ENCODE results near the gene BLTP2. TPM values are rescaled to one million over a fixed set of nuclear protein-coding genes. Genes with fewer than 3 reads are reported as not detected.
A peak's percentile ranks its signal among the peaks of the same experiment; 100 is the strongest.
"Not testable (repeated sequence)": the region's sequence is repeated elsewhere in the genome, so short reads cannot be mapped to it uniquely, and the experiment has no call there.

BLTP2 gene
- total RNA-seq, 2 donors from 2014 or later, result 136 to 153 TPM

DNA sequence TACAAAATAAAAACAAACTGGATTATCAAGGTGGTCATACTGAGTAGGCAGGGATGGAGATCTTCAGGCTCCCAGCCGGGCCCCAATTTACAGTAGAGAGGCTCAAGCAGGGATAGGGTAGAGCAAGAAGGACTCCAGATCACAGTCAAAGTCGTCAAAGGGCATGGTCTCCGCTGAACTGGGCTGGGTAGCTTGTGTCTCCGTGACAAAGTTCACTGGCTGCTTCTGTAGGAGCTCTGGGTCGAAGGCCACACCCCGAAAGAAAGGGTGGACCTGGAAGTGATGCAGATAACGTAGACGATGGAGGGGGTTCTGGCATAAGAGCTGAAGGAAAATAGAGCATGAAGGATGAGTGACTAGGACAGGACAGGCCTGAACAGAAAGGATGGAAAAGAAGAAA is 34.6 kb downstream of the BLTP2 start:
- Mint-ChIP-seq H3K27ac (peak overlapping the region; percentile 87), H3K4me1 (peaks cover 10% of the 10 kb centered on the region), H3K27me3 (no peaks in the 10 kb centered on the region), H3K4me3 (peak overlapping the region; percentile 71), H3K36me3 (ENCODE audit: low read depth) (peaks cover 12% of the 10 kb centered on the region)
- DNase-seq (no peak), ATAC-seq (no peak)
- no peaks in the 10 kb centered on the region for H3K9me3 ChIP-seq (ENCODE audit: control insufficient read depth, low read length, poor library complexity, severe bottlenecking)

DNA sequence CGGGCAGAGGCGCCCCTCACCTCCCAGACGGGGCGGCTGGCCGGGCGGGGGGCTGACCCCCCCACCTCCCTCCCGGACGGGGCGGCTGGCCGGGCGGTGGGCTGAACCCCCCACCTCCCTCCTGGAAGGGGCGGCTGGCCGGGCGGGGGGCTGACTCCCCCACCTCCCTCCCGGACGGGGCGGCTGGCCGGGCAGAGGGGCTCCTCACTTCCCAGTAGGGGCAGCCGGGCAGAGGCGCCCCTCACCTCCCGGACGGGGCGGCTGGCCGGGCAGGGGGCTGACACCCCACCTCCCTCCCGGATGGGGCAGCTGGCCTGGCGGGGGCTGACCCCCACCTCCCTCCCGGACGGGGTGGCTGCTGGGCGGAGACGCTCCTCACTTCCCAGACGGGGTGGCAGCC is 40.9 kb downstream of the BLTP2 start:
- H3K9me3 ChIP-seq (ENCODE audit: control insufficient read depth, low read length, poor library complexity, severe bottlenecking); DNase-seq; H3K4me3 Mint-ChIP-seq; H3K36me3 Mint-ChIP-seq (ENCODE audit: low read depth); ATAC-seq; H3K27ac Mint-ChIP-seq; H3K4me1 Mint-ChIP-seq; H3K27me3 Mint-ChIP-seq: not testable (repeated sequence)

DNA sequence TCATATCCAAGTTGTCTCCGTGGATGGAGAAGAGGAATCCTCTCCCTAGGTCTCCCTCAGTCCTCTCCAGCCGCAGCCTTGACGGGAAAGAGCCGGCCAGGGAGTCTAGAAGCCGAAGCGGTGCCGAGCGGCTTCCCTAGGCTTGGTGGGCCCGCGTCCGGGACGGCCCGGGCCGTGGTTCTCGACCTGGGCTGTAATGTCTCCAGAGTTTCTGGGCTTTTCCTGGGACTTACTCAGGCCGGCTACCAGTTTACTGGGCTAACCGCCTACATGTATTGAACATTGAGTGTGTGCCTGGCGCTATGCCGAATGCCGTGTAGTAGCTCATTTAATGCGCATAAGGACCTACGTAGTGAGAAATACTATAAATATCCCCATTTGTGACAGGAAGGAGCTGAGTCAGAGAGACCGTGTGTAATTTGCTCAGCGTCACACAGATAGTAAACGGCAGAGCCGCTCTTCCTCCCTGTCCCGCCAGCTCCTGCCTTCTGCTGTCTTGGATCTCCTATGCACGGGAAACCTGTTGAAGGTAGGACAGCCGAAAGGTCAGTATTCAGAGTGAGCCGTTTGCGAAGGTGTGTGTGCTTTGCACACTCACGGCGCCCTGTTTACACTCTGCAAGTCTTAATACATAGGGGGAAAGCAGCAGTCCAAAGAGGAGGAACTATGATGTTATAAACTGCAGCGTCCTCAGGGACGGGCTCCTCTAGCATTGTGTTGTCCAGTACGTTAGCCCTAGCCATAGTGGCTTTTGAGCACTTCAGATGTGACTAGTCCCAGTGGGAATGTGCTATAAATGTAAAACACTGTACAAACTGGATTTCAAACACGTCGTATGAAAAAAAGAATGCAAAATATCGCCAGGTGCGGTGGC is 45.4 kb downstream of the BLTP2 start:
- H3K9me3 ChIP-seq (ENCODE audit: control insufficient read depth, low read length, poor library complexity, severe bottlenecking), result no peaks in the 10 kb centered on the region
- Mint-ChIP-seq H3K36me3 (ENCODE audit: low read depth) (no peaks in the 10 kb centered on the region), H3K4me3 (peak overlapping the region; percentile 96), H3K4me1 (peaks cover 20% of the 10 kb centered on the region), H3K27me3 (no peaks in the 10 kb centered on the region), H3K27ac (peak overlapping the region; percentile 96)
- DNase-seq, result peak in 2 of 3 donors; percentile 39 to 49
- peak; percentile 68 for ATAC-seq

DNA sequence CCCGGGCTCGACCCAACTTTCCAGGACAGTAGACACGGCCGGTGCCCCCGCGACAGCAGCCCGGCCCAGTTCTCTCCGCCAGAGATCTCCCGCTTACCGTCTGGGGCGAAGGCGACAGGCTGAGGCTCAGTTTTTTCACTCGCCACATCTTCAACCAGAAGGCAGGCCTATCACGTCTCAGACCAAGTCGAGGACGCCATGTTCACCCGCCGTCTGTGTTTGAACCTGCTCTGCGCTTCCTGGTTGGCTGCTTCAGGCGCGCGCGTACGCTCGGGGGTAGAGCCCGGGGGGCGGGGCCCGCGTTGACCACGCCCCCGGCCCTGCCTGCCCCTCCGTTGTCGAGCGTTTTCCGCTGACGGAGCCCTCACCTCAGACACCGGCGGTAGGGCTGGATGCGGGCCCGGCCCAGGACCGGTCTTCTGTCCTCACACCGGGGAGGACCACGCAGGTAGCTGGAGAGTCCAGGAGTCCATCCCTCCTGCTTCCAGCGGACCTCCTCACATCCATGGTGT is 46.1 kb downstream of the BLTP2 start, which contains the start of gene SPAG5:
SPAG5 (minus strand) TSS at position 227 of the 512 bp plus-strand sequence; CDS start at position 148, 79 bp downstream.
- no peaks in the 10 kb centered on the region for H3K27me3 Mint-ChIP-seq
- no peaks in the 10 kb centered on the region for H3K9me3 ChIP-seq (ENCODE audit: control insufficient read depth, low read length, poor library complexity, severe bottlenecking)
- DNase-seq (peak; percentile 93 to 95 (median 95)), ATAC-seq (peak; percentile 93)
- H3K27ac Mint-ChIP-seq, result peak within 1 kb of the TSS; percentile 96
- H3K36me3 Mint-ChIP-seq (ENCODE audit: low read depth), result no peaks in the 10 kb centered on the region
- H3K4me1 Mint-ChIP-seq, result peaks cover 20% of the 10 kb centered on the region
- H3K4me3 Mint-ChIP-seq, result peak within 1 kb of the TSS; percentile 96

DNA sequence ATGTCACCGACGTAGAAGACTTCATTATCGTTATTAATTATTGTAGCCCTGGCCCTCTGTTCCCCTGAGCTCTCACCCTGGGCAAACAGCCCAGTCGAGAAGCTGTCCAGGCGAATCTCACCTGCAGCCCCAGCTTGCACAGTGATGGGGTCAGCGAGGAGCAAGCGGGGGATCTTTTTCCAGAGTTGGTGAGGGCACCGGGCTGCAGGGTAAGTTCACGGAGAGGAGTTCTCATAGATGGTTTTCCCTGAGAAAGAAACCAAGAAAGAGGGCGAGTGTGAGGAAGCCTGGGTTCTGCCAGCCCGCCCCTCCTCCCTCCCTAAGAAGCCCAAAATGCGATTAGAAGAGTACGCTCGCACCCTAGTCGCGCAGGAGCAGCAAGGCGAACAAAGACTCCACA is 46.6 kb downstream of the BLTP2 start:
- DNase-seq (no peak), ATAC-seq (no peak)
- H3K4me3 Mint-ChIP-seq, result peak overlapping the region; percentile 96
- no peaks in the 10 kb centered on the region for H3K9me3 ChIP-seq (ENCODE audit: control insufficient read depth, low read length, poor library complexity, severe bottlenecking)
- H3K27ac Mint-ChIP-seq, result peak overlapping the region; percentile 96
- no peaks in the 10 kb centered on the region for H3K36me3 Mint-ChIP-seq (ENCODE audit: low read depth)
- H3K27me3 Mint-ChIP-seq, result no peaks in the 10 kb centered on the region
- peaks cover 20% of the 10 kb centered on the region for H3K4me1 Mint-ChIP-seq

DNA sequence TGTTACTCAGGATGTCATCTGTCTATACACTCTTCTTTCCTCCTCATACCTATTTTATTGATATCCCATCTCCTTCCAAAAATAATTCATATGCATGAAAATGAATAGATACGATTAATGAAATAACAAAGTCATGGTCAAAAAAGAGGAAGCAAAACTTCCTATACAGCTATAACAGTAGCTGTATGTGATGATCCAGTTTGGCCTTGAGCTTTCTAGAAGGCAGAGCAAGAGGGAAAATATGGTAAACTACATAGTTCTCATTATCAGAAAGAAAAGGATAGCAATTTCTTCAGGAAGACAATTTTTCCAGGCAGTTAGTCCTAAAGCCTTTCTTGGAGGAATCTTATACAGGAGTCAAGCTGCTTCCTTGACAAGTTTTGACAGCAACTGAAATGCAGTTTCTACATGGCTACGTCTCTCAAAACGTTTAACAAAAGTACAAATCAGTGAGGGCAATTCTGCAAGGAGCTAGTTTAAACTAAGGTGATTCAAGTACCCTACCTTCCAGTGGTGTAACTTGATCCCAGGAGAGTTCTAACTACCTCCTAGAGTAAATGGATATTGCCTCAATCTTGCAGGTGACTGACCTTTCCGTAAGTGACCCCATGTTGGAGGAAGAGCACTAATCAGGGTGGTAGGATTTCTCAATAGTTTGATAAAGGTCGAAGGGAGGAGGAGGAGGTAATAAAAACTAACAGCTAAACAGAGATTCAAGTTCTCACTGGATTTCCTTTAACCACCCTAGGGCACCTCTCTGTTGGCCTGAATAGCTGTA is 47.2 kb downstream of the BLTP2 start:
- H3K27ac Mint-ChIP-seq, result peak overlapping the region; percentile 96
- peaks cover 20% of the 10 kb centered on the region for H3K4me1 Mint-ChIP-seq

More for the DNA sequence above, 47.2 kb downstream of the BLTP2 start:
- no peaks in the 10 kb centered on the region for H3K9me3 ChIP-seq (ENCODE audit: control insufficient read depth, low read length, poor library complexity, severe bottlenecking)
- no peaks in the 10 kb centered on the region for H3K36me3 Mint-ChIP-seq (ENCODE audit: low read depth)
- ATAC-seq, result no peak
- DNase-seq, result no peak
- H3K4me3 Mint-ChIP-seq, result peak overlapping the region; percentile 96
- no peaks in the 10 kb centered on the region for H3K27me3 Mint-ChIP-seq

Other genes starting within 250 kb of the BLTP2 start
- under 1 TPM; 0.50 to 0.99 TPM for gene SLC46A1, start 238.9 kb downstream of the BLTP2 start, total RNA-seq
- not detected for gene SLC13A2, start 171.5 kb downstream of the BLTP2 start, total RNA-seq
- gene FOXN1, start 138.8 kb downstream of the BLTP2 start, total RNA-seq, result not detected
- gene UNC119, start 92.5 kb downstream of the BLTP2 start, total RNA-seq, result 10 to 100 TPM; 87.2 to 91.9 TPM
- gene PIGS, start 73.6 kb downstream of the BLTP2 start, total RNA-seq, result 10 to 100 TPM; 44.5 to 50.9 TPM
- gene ALDOC, start 68.3 kb downstream of the BLTP2 start, total RNA-seq, result 10 to 100 TPM; 16.7 to 24.5 TPM
- gene SPAG5, start 46.1 kb downstream of the BLTP2 start, total RNA-seq, result 10 to 100 TPM; 19.2 to 31.5 TPM
- gene RSKR, start 31.0 kb downstream of the BLTP2 start, total RNA-seq, result 1 to 10 TPM; 8.1 to 8.8 TPM
- 10 to 100 TPM; 31.5 to 38.5 TPM for gene SDF2, start 16.7 kb upstream of the BLTP2 start, total RNA-seq
- 100 to 1,000 TPM; 136 to 139 TPM for gene SUPT6H, start 17.0 kb upstream of the BLTP2 start, total RNA-seq
- gene PROCA1, start 66.7 kb upstream of the BLTP2 start, total RNA-seq, result 1 to 10 TPM; 4.8 to 6.3 TPM
- 10 to 100 TPM in 1 of 2 donors, 1 to 10 TPM in 1; 8.3 to 24.3 TPM for gene RAB34, start 72.7 kb upstream of the BLTP2 start, total RNA-seq
- gene RPL23A, start 74.8 kb upstream of the BLTP2 start, total RNA-seq, result 1,000 to 10,000 TPM; 2,757 to 2,860 TPM
- 1 to 10 TPM; 1.1 to 1.4 TPM for gene TLCD1, start 81.1 kb upstream of the BLTP2 start, total RNA-seq
- 1 to 10 TPM; 5.8 to 8.8 TPM for gene NEK8, start 83.6 kb upstream of the BLTP2 start, total RNA-seq
- 100 to 1,000 TPM; 326 to 362 TPM for gene TRAF4, start 98.9 kb upstream of the BLTP2 start, total RNA-seq
- gene FAM222B, start 197.6 kb upstream of the BLTP2 start, total RNA-seq, result 10 to 100 TPM; 18.3 to 22.6 TPM
- 10 to 100 TPM; 19.0 to 20.5 TPM for gene ERAL1, start 209.9 kb upstream of the BLTP2 start, total RNA-seq